B cell (primary cell): Measurements from ENCODE around the gene PAIP2. TPM values are rescaled to one million over a fixed set of nuclear protein-coding genes. Genes with fewer than 3 reads are reported as not detected.

Source experiments
- ATAC-seq: fragments of 200-7000 bp; cut with Tn5 transposase; one replicate; pipeline ENCODE4 v1.10.0; 2021; ENCODE audit warnings: low read depth, mild to moderate bottlenecking, moderate number of reproducible peaks, moderate library complexity
- CTCF ChIA-PET: fragments of 350-600 bp; sonication (Branson Sonifier 250); formaldehyde crosslinking; loops from one replicate; lab custom pipeline; 2021; ENCODE audit warnings: antibody characterized with exemption, inconsistent platforms; lab: Charles Lee
- POLR2A ChIA-PET: fragments of 350-600 bp; sonication (Branson Sonifier 250); formaldehyde crosslinking; loops from one replicate; lab custom pipeline; 2021; ENCODE audit warnings: antibody characterized with exemption; lab: Charles Lee
- DNase-seq: peaks from one replicate; pipeline ENCODE4 v3.0.0; 2013
- H2AFZ ChIP-seq: 2 replicates; pipeline ENCODE4 v1.6.1; 2012; ENCODE audit warnings: mild to moderate bottlenecking, low read depth, low read length; ENCODE audit not compliant: insufficient read depth, poor library complexity, severe bottlenecking
- H3K27ac ChIP-seq, 2 donors: 1 replicate in 1 of 2; 2 replicates in 1 of 2; pipeline ENCODE4 v1.5.1; 2012 to 2013; ENCODE audit warnings: low read length in 2 of 2, mild to moderate bottlenecking in 2 of 2, moderate library complexity in 1 of 2
- H3K27me3 ChIP-seq, 4 experiments: fragments of 200-600 bp in 1 of 4; sonication (generic) in 1 of 4; replicated peaks in 1 of 4; 1 replicate in 2 of 4; 2 replicates in 2 of 4; pipeline versions ENCODE4 v1.6.1 to v1.7.0; 2013 to 2016; ENCODE audit warnings: low read length in 3 of 4, mild to moderate bottlenecking in 2 of 4, mixed read lengths in 1 of 4, moderate library complexity in 1 of 4; ENCODE audit not compliant: insufficient read depth in 4 of 4, control insufficient read depth in 3 of 4; ENCODE audit errors: control extremely low read depth in 1 of 4
- H3K36me3 ChIP-seq, 2 experiments: replicated peaks in 1 of 2; 1 replicate in 1 of 2; 2 replicates in 1 of 2; pipeline versions ENCODE4 v1.6.1 to v1.7.1; 2013; ENCODE audit warnings: low read length in 1 of 2; ENCODE audit not compliant: insufficient read depth in 2 of 2, control insufficient read depth in 1 of 2; ENCODE audit errors: control extremely low read depth in 1 of 2, extremely low read depth in 1 of 2
- H3K4me1 ChIP-seq, 2 donors: fragments of 200-600 bp in 1 of 2; sonication (generic) in 1 of 2; 1 replicate in 1 of 2; 2 replicates in 1 of 2; pipeline versions ENCODE4 v1.5.1 to v1.6.1; 2013 to 2017; ENCODE audit warnings: low read length in 2 of 2; ENCODE audit not compliant: control insufficient read depth in 2 of 2, insufficient read depth in 2 of 2
- H3K4me2 ChIP-seq: replicated peaks from 2 replicates; pipeline ENCODE3; 2012; ENCODE audit warnings: mild to moderate bottlenecking, low read depth, low read length; ENCODE audit not compliant: poor library complexity, severe bottlenecking
- H3K4me3 ChIP-seq, 5 experiments: fragments of 200-600 bp in 1 of 5; sonication (generic) in 1 of 5; 1 replicate in 3 of 5; 2 replicates in 2 of 5; pipeline versions ENCODE4 v1.5.1 to v1.7.0; 2011 to 2016; ENCODE audit warnings: low read length in 4 of 5, mild to moderate bottlenecking in 4 of 5, low read depth in 2 of 5, control low read depth in 1 of 5, moderate library complexity in 1 of 5; ENCODE audit not compliant: insufficient read depth in 1 of 5; ENCODE audit errors: control extremely low read depth in 1 of 5, extremely low read depth in 1 of 5
- H3K79me2 ChIP-seq: fragments of 200-600 bp; sonication (generic); one replicate; pipeline ENCODE4 v1.6.0; 2016; ENCODE audit warnings: low read length; ENCODE audit not compliant: control insufficient read depth, insufficient read depth
- H3K9ac ChIP-seq: fragments of 200-600 bp; sonication (generic); 2 replicates; pipeline ENCODE4 v1.6.1; 2017; ENCODE audit warnings: mild to moderate bottlenecking, low read length, moderate library complexity
- H3K9me3 ChIP-seq, 3 donors: one replicate each; pipeline versions ENCODE4 v1.6.1 to v1.7.1; 2013; ENCODE audit warnings: low read length in 2 of 3; ENCODE audit not compliant: control insufficient read depth in 2 of 3, insufficient read depth in 1 of 3; ENCODE audit errors: control extremely low read depth in 1 of 3
- H4K20me1 ChIP-seq: 2 replicates; pipeline ENCODE4 v1.6.0; 2012; ENCODE audit warnings: mild to moderate bottlenecking, low read length; ENCODE audit not compliant: insufficient read depth, control insufficient read depth, poor library complexity, severe bottlenecking
- H3K27ac Mint-ChIP-seq: one replicate; pipeline ENCODE4 v1.8.0; 2021; ENCODE audit warnings: mixed read lengths
- H3K27me3 Mint-ChIP-seq: one replicate; pipeline ENCODE4 v1.8.0; 2021; ENCODE audit warnings: mixed read lengths
- H3K4me1 Mint-ChIP-seq: one replicate; pipeline ENCODE4 v1.8.0; 2021; ENCODE audit warnings: mixed read lengths
- H3K4me3 Mint-ChIP-seq: one replicate; pipeline ENCODE4 v1.8.0; 2021; ENCODE audit warnings: mixed read lengths
- H3K9me3 Mint-ChIP-seq: one replicate; pipeline ENCODE4 v1.8.0; 2022; ENCODE audit warnings: mixed read lengths; ENCODE audit not compliant: insufficient read depth
- EZH2 ChIP-seq: IDR thresholded peaks from 2 replicates; pipeline ENCODE4 v1.6.1; 2012; ENCODE audit warnings: borderline replicate concordance, low read depth, mild to moderate bottlenecking, moderate library complexity, low read length; ENCODE audit not compliant: insufficient read depth, poor library complexity, severe bottlenecking
- WGBS: methylation state at CpG from one replicate; pipeline ENCODE4 v1.1.5; 2013; ENCODE audit warnings: missing lambda C conversion rate; ENCODE audit not compliant: insufficient coverage; 5-methylcytosine and 5-hydroxymethylcytosine counted together
- intact Hi-C: fragments of 100-400 bp; cut with micrococcal nuclease; formaldehyde crosslinking; loops from one replicate; pipeline ENCODE4 v1.10.0; 2022
- polyA plus RNA-seq: library from polyadenylated mRNA; depleted of rRNA; stranded (reverse); fragments of >200 nt; gene quantifications from 2 replicates; pipeline ENCODE4 v1.2.3, GENCODE V29; 2012
- total RNA-seq, 2 donors: library from RNA; stranded (reverse); fragments of 120-200 nt in 1 of 2; gene quantifications; 1 replicate in 1 of 2; 2 replicates in 1 of 2; pipeline versions ENCODE4 v1.2.3 to v1.2.4, GENCODE V29; 2013 to 2022
- TF ChIP-seq, protein P1 (sequence below): fragments of 200-600 bp; IDR thresholded peaks from one replicate; pipeline ENCODE4 v1.8.0; 2022; ENCODE audit warnings: antibody characterized with exemption, mild to moderate bottlenecking

The PAIP2 gene
- total and polyA plus RNA-seq, 2 donors (not counting 1 experiment from before 2014, with no cell fraction given) = 38.5 to 121 TPM

DNA sequence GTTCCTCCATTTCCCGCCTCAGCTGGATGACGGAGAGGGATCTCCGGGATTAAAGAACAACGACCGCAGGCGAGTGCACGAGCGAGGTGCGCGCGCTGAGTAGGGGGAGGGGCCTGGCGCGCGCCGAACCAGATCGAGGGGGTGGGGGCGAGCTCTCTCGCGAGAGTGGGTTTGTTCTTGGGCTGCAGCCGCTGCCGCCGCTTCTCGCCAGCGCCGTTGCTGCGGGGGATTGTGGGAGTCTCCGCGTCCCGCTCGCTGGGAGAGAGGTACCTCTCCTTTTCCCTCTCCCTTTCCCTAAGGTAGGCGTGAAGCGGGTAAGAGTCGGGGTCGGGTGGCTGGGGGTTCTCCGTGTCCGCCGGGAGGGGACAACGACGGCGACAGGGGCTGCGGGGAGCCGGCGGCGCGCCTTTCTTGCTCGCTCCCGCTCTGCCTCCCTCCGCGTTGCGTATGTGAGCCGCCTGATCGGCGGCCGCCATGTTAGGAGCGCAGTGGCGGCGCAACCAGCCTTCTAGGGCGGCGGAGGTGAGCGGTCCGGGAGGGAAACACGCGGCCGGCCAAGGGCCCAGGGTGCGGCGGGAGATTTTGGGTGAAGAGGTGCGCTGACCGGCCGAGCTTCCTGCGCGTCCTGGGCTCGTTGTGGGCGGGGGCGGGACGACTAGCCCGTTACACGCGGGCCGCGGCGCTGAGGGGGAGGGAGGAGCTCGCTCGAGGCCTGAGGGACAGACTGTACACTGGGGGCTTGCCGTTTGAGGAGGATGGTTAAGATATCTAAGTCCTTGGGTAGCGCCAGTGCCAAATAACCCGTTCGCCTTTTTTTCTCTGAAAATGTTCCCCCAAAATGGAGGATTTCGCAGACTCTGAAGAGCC lies 47.9 kb upstream of the PAIP2 start, which contains the start of gene MATR3:
Gene MATR3 (plus strand): TSS at position 234 of the 867 bp plus-strand sequence. CDS start 13,676 bp downstream, outside the sequence.
- Histone ChIP-seq H3K36me3 (no peaks in the 10 kb centered on the region), H3K4me2 (peak within 1 kb of the TSS; percentile 98), H3K79me2 (peaks cover 69% of the 10 kb centered on the region), H2AFZ (peak within 1 kb of the TSS; percentile 88), H3K4me1 (peaks cover 35 to 39% of the 10 kb centered on the region in 2 donors), H3K9ac (peak within 1 kb of the TSS; percentile 99), H4K20me1 (peaks cover 43% of the 10 kb centered on the region), H3K27ac (peak within 1 kb of the TSS; percentile 94 to 99), H3K27me3 (no peaks in the 10 kb centered on the region), H3K4me3 (peak within 1 kb of the TSS; percentile 81 to 97 (median 87)), H3K9me3 (no peaks in the 10 kb centered on the region)
- Mint-ChIP-seq H3K9me3 (no peaks in the 10 kb centered on the region), H3K4me1 (peaks cover 44% of the 10 kb centered on the region), H3K27me3 (no peaks in the 10 kb centered on the region), H3K4me3 (peak within 1 kb of the TSS; percentile 98), H3K27ac (peak within 1 kb of the TSS; percentile 99)
- no peak for TF ChIP-seq EZH2
- TF ChIP-seq, protein P1, sequence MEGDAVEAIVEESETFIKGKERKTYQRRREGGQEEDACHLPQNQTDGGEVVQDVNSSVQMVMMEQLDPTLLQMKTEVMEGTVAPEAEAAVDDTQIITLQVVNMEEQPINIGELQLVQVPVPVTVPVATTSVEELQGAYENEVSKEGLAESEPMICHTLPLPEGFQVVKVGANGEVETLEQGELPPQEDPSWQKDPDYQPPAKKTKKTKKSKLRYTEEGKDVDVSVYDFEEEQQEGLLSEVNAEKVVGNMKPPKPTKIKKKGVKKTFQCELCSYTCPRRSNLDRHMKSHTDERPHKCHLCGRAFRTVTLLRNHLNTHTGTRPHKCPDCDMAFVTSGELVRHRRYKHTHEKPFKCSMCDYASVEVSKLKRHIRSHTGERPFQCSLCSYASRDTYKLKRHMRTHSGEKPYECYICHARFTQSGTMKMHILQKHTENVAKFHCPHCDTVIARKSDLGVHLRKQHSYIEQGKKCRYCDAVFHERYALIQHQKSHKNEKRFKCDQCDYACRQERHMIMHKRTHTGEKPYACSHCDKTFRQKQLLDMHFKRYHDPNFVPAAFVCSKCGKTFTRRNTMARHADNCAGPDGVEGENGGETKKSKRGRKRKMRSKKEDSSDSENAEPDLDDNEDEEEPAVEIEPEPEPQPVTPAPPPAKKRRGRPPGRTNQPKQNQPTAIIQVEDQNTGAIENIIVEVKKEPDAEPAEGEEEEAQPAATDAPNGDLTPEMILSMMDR = no peak
- peak; percentile 96 for DNase-seq
- ChIA-PET POLR2A (interaction anchor here (0.6 to 2.8 kb wide), 21 partner anchors 10 to 1377 kb away, joined by 3 to 34 read pairs (median 4); partner anchors contain the start of genes DNAJC18, MZB1, PAIP2 and SIL1), CTCF (interaction anchor here (0.5 to 2.5 kb wide), 12 partner anchors 10 to 743 kb away, joined by 3 to 12 read pairs (median 4); partner anchors contain the start of genes MZB1 and PAIP2)
- intact Hi-C loops = loop anchor here (1.0 to 5.0 kb wide), 7 partner anchors 19 to 814 kb away; partner anchors contain the start of genes DNAJC18, PAIP2 and SPATA24
- WGBS = under 1% methylated on average over 85 of the region's 88 CpGs
- ATAC-seq = peak; percentile 87
